Measurements from ENCODE around the gene MBLAC1.

MBLAC1 gene

GRCh38 chr7:100126931-100127865 is at the start of gene MBLAC1:
MBLAC1 (plus strand) TSS chr7:100126967; CDS start chr7:100127396, 429 bp downstream.
- peak; percentile 87 for DNase-seq

GRCh38 chr7:100077205-100077604 is 49.6 kb upstream of the MBLAC1 start:
- DNase-seq = no peak

GRCh38 chr7:100079024-100079560 is 47.7 kb upstream of the MBLAC1 start:
- DNase-seq = no peak

- DNase-seq = no peak
Observed at GRCh38 chr7:100080907-100081534, 45.7 kb upstream of the MBLAC1 start.

GRCh38 chr7:100081535-100082102 is 45.1 kb upstream of the MBLAC1 start, which contains the start of gene ZNF3:
ZNF3 (minus strand) TSS chr7:100081723; CDS start chr7:100077357, 4,366 bp downstream.
- peak; percentile 97 for DNase-seq

- DNase-seq = no peak
Observed at GRCh38 chr7:100082978-100083377, 43.8 kb upstream of the MBLAC1 start.

- no peak for DNase-seq
Observed at GRCh38 chr7:100085515-100085914, 41.3 kb upstream of the MBLAC1 start.

GRCh38 chr7:100087055-100087750 is 39.6 kb upstream of the MBLAC1 start:
- DNase-seq = no peak

GRCh38 chr7:100088095-100088620 is 38.6 kb upstream of the MBLAC1 start:
- DNase-seq = no peak

GRCh38 chr7:100088621-100089457 is 37.9 kb upstream of the MBLAC1 start, which contains the start of gene COPS6:
COPS6 (plus strand) TSS chr7:100088969; CDS start chr7:100088991, 22 bp downstream.
- peak; percentile 54 for DNase-seq

- DNase-seq = no peak
Observed at GRCh38 chr7:100089458-100090196, 37.1 kb upstream of the MBLAC1 start.

- DNase-seq = no peak
Observed at GRCh38 chr7:100090527-100091410, 36.0 kb upstream of the MBLAC1 start.

- no peak for DNase-seq
Observed at GRCh38 chr7:100091411-100092181, 35.2 kb upstream of the MBLAC1 start.

- DNase-seq = no peak
Observed at GRCh38 chr7:100093054-100093453, 33.7 kb upstream of the MBLAC1 start.

- DNase-seq = no peak
Observed at GRCh38 chr7:100093498-100093897, 33.3 kb upstream of the MBLAC1 start.

GRCh38 chr7:100093925-100094486 is 32.8 kb upstream of the MBLAC1 start:
- no peak for DNase-seq

- DNase-seq = no peak
Observed at GRCh38 chr7:100095289-100095688, 31.5 kb upstream of the MBLAC1 start.

- no peak for DNase-seq
Observed at GRCh38 chr7:100095704-100096103, 31.1 kb upstream of the MBLAC1 start.
